Mucosa of rectum (tissue), 2 donors: ENCODE results near the gene ZP3.
"Not testable (repeated sequence)": the region's sequence is repeated elsewhere in the genome, so short reads cannot be mapped to it uniquely, and the experiment has no call there.

Experiments
- H3K27ac ChIP-seq, 2 donors: one replicate each; pipeline ENCODE4 v1.7.0; 2013; ENCODE audit warnings: inconsistent platforms in 2 of 2, low read depth in 2 of 2, low read length in 2 of 2
- H3K27me3 ChIP-seq, 2 donors: one replicate each; pipeline ENCODE4 v1.7.0; 2013; ENCODE audit warnings: low read length in 2 of 2; ENCODE audit not compliant: control insufficient read depth in 2 of 2, insufficient read depth in 2 of 2
- H3K36me3 ChIP-seq, 2 donors: one replicate each; pipeline ENCODE4 v1.7.0; 2013; ENCODE audit warnings: low read length in 2 of 2; ENCODE audit not compliant: control insufficient read depth in 2 of 2, insufficient read depth in 2 of 2
- H3K4me1 ChIP-seq, 2 donors: one replicate each; pipeline ENCODE4 v1.7.0; 2013; ENCODE audit warnings: low read length in 2 of 2, mild to moderate bottlenecking in 1 of 2; ENCODE audit not compliant: control insufficient read depth in 2 of 2, insufficient read depth in 2 of 2
- H3K4me3 ChIP-seq, 2 donors: one replicate each; pipeline ENCODE4 v1.7.0; 2013; ENCODE audit warnings: low read length in 2 of 2
- H3K9ac ChIP-seq, 2 donors: one replicate each; pipeline ENCODE4 v1.7.0; 2013; ENCODE audit warnings: low read length in 2 of 2, low read depth in 1 of 2, mild to moderate bottlenecking in 1 of 2
- H3K9me3 ChIP-seq, 2 donors: one replicate each; pipeline ENCODE4 v1.7.0; 2013; ENCODE audit warnings: low read length in 2 of 2; ENCODE audit not compliant: control insufficient read depth in 2 of 2
- donor health status: healthy.
- donor health status: Normal muscosa, but diverticular disease.

The ZP3 gene

GRCh38 chr7:76392531-76393115, 32.1 kb upstream of the ZP3 start:
- Histone ChIP-seq H3K27ac (peak overlapping the region; percentile 63 to 76), H3K36me3 (no peaks in the 10 kb centered on the region), H3K9ac (peak overlapping the region; percentile 57 to 82), H3K9me3 (no peaks in the 10 kb centered on the region), H3K4me1 (peaks cover 3 to 16% of the 10 kb centered on the region in 2 donors), H3K4me3 (peak overlapping the region; percentile 48 to 84), H3K27me3 (no peaks in the 10 kb centered on the region)

- peak overlapping the region; percentile 79 to 90 for H3K27ac ChIP-seq
- H3K9ac ChIP-seq: peak overlapping the region; percentile 81 to 82
- no peaks in the 10 kb centered on the region for H3K27me3 ChIP-seq
- H3K4me3 ChIP-seq: peak overlapping the region; percentile 71 to 84
- H3K36me3 ChIP-seq: no peaks in the 10 kb centered on the region
- H3K4me1 ChIP-seq: peaks cover 5 to 19% of the 10 kb centered on the region in 2 donors
- no peaks in the 10 kb centered on the region for H3K9me3 ChIP-seq
Measured at GRCh38 chr7:76393116-76394031, 31.4 kb upstream of the ZP3 start.

GRCh38 chr7:76394957-76395356, 29.8 kb upstream of the ZP3 start:
- Histone ChIP-seq H3K27me3 (no peaks in the 10 kb centered on the region), H3K36me3 (no peaks in the 10 kb centered on the region), H3K9ac (no peak overlapping the region), H3K4me3 (no peak overlapping the region), H3K4me1 (peaks cover 5 to 19% of the 10 kb centered on the region in 2 donors), H3K9me3 (no peaks in the 10 kb centered on the region), H3K27ac (no peak overlapping the region)

DNA sequence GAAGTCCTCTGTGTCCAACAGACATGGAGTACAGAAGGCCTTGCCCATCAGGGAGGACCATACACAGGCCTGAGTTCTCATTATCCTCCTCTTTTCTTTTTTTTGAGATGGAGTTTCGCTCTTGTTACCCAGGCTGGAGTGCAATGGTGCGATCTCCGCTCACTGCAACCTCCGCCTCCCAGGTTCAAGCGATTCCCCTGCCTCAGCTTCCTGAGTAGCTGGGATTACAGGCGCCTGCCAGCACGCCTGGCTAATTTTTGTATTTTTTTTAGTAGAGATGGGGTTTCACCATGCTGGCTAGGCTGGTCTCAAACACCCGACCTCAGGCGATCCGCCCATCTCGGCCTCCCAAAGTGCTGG, 29.2 kb upstream of the ZP3 start:
- peaks cover 5 to 19% of the 10 kb centered on the region in 2 donors for H3K4me1 ChIP-seq
- H3K9ac ChIP-seq, H3K36me3 ChIP-seq, H3K9me3 ChIP-seq, H3K27me3 ChIP-seq, H3K27ac ChIP-seq, H3K4me3 ChIP-seq: not testable (repeated sequence)

GRCh38 chr7:76395965-76396726, 28.6 kb upstream of the ZP3 start:
- Histone ChIP-seq H3K4me1 (peaks cover 5 to 19% of the 10 kb centered on the region in 2 donors), H3K9me3 (no peaks in the 10 kb centered on the region), H3K4me3 (no peak overlapping the region), H3K36me3 (no peaks in the 10 kb centered on the region), H3K27ac (no peak overlapping the region), H3K27me3 (no peaks in the 10 kb centered on the region), H3K9ac (no peak overlapping the region)

- H3K9me3 ChIP-seq: no peaks in the 10 kb centered on the region
- no peak overlapping the region for H3K9ac ChIP-seq
- peaks cover 5 to 19% of the 10 kb centered on the region in 2 donors for H3K4me1 ChIP-seq
- H3K27ac ChIP-seq: no peak overlapping the region
- H3K36me3 ChIP-seq: no peaks in the 10 kb centered on the region
- no peaks in the 10 kb centered on the region for H3K27me3 ChIP-seq
- H3K4me3 ChIP-seq: peak overlapping the region; percentile 74 to 80
Measured at GRCh38 chr7:76396864-76397263, 27.9 kb upstream of the ZP3 start.

DNA sequence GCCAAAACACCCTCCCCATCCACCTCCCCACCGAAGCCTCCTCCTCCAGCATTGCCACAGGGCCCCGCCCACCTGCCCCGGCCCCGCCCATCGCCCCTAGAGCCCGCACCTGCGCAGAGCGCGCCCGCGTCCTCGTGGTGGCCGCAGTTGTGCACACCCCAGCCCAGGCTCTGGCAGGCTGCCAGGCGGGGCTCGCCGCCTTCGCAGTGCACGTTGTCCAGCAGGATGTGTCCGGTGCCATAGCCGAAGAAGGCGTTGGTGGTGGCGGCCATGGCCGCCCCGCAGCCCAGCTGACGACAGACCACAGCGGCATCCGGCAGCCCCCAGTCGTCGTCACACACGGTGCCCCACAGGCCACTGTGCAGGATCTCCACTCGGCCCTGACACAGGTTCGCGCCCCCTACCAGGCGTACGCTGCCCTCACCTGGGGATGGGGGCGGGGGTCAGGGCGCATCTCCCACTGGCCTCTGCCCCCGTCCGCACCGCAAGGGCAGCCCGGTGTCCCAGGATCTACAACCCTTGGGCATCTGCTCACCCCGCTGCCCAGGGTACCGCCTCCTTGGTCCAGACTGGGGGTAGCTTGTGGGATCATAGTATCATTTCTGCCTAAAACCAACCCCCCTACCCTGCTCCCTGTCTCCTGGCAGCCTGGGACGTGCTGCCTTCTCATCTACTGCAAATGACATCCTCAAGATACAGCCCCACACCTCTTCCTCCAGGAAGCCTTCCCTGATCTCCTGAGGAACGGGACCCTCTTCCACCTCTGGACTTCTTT, 27.2 kb upstream of the ZP3 start:
- H3K36me3 ChIP-seq: no peaks in the 10 kb centered on the region
- peaks cover 5 to 18% of the 10 kb centered on the region in 2 donors for H3K4me1 ChIP-seq
- peak overlapping the region; percentile 60 to 72 for H3K9ac ChIP-seq
- no peaks in the 10 kb centered on the region for H3K27me3 ChIP-seq
- peak overlapping the region; percentile 74 to 80 for H3K4me3 ChIP-seq
- peak overlapping the region in 1 of 2 donors; percentile 16 for H3K27ac ChIP-seq
- H3K9me3 ChIP-seq: no peaks in the 10 kb centered on the region

GRCh38 chr7:76400248-76400647, 24.5 kb upstream of the ZP3 start:
- H3K27ac ChIP-seq: no peak overlapping the region
- no peaks in the 10 kb centered on the region for H3K36me3 ChIP-seq
- H3K4me1 ChIP-seq: peaks cover 7 to 18% of the 10 kb centered on the region in 2 donors
- H3K4me3 ChIP-seq: no peak overlapping the region
- H3K27me3 ChIP-seq: no peaks in the 10 kb centered on the region
- no peak overlapping the region for H3K9ac ChIP-seq
- no peaks in the 10 kb centered on the region for H3K9me3 ChIP-seq

- not testable (repeated sequence) for H3K9ac ChIP-seq, H3K4me1 ChIP-seq, H3K27me3 ChIP-seq, H3K36me3 ChIP-seq, H3K9me3 ChIP-seq, H3K4me3 ChIP-seq
- H3K27ac ChIP-seq: peak overlapping the region in 1 of 2 donors; percentile 76
Measured at GRCh38 chr7:76403097-76403496, 21.7 kb upstream of the ZP3 start.
